GM21786 (cell line): Measurements from ENCODE around the gene RO60.

ENCODE experiments used
- ATAC-seq: cut with Tn5 transposase; IDR thresholded peaks from one replicate; pipeline ENCODE4 v1.9.1; 2021; ENCODE audit not compliant: unreplicated experiment

RO60 gene

DNA sequence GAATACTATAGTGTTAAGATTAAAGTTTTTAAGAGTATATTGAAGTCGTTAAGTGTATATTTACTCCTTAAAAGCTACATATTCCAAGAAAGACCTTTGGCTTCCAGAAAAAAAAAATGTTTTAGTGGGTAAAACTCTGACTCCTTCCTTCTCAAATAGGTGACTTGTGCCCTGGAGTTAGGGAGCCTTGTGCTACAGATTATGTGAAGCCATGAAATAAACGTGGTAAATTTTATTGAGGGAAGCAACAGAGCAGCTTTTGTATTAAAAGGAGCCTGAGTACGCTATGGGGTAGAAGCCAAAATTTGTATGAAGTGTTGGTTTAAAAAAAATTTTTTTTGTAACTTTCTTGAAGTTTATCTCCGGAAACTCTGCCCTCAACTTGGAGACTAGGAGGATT lies 994 bp downstream of the RO60 start:
- ATAC-seq: no peak

DNA sequence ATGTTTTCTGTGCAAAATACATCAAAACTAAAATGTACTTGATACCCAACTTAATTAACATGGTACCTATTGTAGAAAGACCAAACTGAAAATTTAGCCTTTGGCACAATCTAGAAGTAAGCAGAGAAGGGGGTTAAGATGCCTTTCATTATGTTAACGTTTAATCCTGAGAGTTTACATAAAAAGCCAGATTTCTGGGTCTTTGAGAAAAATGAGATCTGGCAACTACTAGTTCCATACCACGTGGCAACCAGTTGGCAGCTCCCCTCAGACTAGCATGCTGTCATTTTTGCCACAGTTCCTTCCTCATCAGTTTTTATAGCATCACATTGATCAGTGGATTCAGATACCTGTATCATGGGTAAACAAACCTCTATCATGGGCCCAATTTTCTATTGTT lies 1.5 kb downstream of the RO60 start:
- ATAC-seq: no peak

DNA sequence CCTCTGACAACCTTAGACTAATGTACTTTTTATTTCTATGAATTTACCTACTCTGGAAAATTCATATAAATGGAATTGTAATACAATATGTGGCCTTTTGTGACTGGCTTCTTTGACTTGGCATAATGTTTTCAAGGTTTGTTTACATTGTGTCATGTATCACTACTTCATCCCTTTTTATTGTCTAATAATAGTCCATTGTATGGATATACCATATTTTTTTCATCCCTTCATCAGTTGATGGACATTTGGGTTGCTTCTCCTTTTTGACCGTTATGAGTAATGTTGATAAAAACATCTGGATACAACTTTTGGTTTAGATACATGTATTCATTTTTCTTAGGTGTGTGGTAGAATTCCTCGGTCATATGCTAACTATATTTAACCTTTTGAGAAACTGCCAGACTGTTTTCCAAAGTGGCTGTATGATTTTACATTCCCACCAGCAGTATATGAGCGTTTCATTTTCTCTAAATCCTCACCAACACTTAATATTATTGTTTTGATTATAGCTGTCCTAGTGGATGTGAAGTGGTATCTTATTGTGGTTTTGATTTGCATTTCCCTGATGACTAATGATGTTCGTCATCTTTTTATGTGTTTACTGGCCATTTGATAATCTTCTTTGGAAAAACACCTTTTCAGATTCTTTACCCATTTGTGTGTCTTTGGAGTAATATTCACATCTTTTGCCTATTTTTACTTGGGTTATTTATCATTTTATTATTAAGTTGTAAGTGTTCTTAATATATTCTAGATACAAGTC lies 3.5 kb downstream of the RO60 start:
- ATAC-seq: no peak

DNA sequence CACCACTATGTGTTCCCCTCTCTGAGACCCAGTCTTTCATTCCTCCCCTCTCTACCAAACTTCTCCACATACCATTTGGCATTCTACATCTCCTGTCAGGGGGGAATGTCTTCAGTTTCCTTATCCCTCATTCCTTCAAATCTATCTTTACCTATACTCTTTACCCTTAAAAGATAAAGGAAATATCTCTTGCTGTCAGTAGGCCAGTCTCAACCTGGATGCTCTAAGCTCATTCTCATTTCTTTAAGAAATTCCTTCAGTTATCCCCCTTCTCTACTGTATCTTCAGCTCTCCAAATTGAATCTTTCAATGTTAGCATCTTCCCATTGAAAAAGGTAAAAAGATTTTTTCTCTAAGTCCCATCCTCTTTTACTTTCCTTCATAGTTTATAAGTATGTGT lies 6.5 kb downstream of the RO60 start:
- no peak for ATAC-seq

DNA sequence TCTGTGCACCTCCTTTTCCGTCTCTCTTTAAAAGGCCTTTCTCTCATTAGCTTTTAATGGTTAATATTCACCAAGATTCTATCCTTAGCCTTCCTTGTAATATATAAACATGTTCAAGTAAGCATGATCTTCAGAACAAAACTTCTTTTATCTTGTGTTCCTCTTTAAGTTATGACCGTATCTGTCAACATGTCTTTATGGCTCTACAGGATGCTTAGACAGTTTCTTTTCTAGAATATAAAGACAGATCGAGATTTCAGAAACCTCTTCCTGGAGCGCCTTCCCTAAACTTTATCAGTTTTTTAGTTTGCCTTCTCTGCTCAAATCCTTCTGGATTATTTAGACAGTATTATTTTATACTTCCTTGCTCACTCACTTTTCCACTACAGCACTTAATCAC lies 7.2 kb downstream of the RO60 start:
- ATAC-seq: peak; percentile 23

DNA sequence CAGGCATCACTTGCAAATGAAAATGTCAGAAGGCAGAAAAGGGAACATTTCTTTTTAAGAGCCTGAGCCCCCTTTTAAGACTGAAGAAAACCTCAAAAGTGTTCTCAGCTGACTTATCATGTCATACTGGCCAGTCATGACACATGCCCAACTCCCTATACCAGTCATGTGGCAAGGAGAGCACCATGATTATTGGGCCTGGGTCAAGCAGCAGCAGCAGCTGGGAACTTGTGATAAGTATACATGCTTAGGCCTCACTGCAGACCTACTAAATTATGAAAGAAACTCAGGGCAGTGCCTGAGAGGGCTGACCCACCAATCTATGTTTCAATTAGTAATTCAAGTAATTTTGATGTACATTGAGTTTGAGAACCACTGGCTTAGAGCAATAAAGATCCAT lies 8.6 kb downstream of the RO60 start:
- no peak for ATAC-seq

DNA sequence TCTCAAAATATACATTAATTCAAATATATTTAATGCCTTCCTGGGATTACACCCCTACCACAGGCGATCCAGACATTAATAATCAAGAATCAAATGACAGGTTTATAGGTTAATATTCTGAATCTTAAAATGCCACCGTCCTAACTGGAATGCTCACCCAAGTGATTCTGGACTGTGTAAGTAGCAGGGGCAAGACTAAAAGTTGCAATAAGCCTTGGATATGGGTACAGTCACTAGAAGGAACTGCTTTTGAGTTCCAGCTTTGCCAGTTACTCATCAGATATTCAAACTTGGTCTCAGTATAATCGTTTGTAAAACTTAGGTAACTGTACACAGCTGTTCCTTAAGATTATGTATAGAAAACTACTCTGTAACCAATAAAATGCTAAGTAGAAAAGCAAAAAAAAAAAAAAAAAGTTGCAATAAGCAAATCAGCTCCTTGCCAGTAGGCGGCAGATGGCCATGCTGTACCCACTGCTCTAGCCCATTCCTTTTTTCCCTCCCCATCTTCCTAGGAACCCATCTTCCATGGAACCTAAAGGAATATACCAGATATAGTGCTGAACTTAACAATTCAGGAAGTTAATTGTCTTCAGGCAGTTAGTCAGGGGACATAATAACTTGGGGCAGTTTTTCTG lies 10.5 kb downstream of the RO60 start:
- no peak for ATAC-seq

DNA sequence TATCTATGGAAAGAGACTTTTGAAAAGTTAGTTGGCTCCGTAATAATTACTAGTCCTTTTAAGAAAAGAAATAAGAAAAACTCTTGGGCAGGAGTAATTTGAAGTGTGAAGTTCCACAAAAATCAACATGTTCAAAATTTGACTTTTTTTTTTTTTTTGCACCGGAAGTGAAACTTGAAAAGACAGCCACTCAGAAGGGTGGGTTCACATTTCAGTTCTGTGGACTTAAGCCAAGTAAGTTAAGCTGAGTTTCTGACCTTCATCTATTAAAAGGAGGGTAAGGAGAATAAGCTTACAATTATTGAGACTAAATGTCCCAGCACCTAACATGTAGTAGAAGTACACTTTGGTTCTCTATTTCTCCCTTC lies 11.0 kb downstream of the RO60 start:
- ATAC-seq: peak; percentile 31

DNA sequence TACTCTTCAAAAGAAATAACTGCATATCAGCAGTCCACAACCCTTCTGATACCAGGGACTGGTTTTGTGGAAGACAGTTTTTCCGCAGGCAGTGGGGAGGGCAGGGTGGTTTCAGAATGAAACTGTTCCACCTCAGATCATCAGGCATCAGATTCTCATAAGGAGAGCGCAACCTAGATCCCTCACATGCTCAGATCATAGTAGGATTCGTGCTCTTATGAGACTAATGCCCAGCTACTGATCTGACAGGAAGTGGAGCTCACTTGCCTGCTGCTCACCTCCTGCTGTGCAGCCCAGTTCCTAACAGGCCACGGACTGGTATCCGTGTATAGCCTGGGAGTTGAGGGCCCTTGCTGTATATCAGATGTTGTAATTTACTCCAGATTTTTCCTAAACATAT lies 11.5 kb downstream of the RO60 start:
- ATAC-seq: peak; percentile 49

DNA sequence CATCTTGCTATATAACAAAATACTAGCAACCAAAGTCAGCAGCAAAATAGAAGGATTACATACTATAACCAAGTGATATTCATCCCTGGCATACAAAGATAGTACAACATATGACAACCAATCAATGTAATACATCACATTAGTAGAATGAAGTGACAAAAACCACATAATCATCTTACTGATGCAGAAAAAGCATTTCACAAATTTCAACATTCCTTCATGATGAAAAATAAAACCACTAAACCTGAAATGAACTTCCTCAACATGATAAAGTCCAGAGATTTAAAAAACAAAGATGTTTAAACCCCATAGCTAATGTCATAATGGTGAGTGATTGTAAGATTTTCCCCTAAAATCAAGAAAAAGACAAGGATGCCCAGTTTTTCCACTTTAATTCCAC lies 18.6 kb downstream of the RO60 start:
- ATAC-seq: no peak

DNA sequence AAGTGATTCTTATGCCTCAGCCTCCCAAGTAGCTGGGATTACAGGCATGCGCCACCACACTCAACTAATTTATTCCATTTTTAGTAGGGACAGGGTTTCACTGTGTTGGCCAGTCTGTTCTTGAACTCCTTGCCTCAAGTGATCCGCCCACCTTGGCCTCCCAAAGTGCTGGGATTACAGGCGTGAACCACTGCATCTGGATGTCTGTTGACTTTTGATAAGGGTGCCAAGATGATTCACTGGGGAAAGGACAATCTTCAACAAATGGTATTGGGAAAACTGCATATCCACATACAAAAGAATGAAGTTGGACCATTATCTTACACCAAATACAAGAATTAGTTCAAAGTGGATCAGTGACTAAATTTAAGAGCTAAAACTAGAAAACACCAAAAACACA lies 19.8 kb downstream of the RO60 start:
- no peak for ATAC-seq

DNA sequence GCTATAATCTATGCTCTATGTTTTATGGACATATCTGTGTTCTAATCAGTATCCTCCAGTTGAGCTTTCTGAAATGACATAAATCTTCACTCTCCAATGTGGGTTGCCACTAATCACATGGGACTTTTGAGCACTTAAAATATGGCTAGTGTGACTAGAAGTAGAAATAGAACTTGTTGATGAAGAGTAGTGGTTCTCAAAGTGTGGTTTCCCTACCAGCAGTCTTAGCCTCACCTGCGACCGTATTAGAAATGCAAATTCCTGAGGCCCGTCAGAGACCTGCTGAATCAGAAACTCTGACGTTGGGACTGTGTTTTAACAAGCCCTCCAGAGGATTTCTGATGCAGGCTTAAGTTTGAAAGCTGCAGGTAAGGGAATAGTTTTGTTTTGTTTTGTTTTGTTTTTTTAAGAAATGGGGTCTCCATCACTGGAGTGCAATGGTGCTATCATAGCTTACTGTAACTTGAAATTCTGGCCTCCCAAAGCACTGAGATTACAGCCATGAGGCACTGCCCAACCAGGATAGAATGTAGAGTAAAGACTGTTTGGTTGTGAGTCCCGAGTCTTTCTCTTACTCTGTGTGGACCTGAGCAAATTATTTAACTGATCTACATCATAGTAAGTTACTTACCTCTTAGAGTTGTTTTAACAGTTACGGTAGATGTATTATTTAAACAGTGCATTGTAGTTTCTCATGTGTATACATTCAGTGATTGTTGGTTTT lies 24.1 kb downstream of the RO60 start:
- ATAC-seq: peak; percentile 93

DNA sequence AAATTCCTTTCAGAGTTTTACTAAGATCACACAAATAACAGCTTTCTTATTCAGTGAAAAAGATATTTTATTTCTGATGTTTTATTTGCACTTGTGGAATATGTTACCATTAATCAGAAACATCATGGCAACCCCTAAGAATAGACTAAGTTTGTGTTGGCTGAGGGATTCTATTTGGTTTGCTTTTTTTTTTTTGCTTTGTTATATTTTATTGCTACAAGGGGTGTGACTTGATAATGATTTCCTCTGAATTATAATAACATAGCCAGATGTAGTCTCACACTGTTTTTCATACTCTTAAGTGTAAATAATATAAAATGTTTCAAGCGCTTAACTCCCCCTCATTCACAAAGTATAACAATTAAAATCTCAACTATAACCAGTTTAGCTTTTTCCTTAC lies 25.9 kb downstream of the RO60 start:
- no peak for ATAC-seq

DNA sequence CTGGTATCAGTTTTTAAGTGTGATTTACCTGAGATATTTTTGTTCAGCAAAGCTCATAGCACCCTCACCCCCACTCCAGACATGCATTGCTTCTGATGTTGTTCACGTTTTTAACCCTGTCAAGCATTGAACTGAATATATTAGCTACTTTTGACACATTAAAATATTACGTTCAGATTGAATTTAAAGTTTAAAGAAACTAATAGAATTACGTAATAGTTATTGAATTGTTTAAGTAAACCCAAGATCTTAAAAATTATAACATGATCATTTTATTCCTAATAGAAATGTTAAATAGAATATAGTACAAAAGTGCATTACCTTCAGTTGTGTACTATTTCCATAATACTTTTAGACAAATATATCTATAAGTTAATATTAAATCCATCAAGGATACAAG lies 26.9 kb downstream of the RO60 start:
- no peak for ATAC-seq

DNA sequence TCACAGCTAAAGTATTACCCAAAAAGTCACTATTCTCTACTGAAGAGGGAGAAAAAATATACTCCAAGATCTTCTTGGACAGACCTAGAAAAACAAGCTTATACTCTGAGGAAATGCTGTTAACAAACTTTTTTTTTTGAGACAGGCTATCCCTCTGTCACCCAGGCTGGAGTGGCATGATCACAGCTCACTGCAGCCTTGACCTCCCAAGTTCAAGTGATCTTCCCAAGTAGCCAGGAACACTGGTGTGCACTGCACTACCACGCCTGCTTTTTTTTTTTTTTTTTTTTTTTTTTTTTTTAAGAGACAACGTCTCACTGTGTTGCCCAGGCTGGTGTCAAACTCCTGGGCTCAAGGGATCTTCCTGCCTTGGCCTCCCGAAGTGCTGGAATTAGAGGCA lies 28.5 kb downstream of the RO60 start:
- no peak for ATAC-seq

DNA sequence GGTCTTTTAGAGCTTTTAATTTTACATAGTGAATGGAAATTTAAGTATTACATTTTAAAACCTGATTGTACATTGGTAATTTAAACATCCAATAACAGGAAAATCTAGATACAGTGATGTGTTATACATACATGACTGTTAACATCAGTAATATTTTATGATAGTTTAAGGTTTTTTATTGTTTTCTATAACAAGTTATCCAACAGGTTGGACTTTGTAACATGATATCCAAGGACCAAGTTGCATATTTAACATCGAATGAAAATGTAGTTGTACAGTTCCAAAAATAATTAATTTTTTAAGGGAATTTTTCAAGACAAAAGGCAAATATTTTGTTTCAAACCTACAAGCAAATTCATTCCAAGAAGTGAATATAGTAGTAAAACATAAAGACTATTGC lies 31.5 kb downstream of the RO60 start:
- ATAC-seq: no peak

DNA sequence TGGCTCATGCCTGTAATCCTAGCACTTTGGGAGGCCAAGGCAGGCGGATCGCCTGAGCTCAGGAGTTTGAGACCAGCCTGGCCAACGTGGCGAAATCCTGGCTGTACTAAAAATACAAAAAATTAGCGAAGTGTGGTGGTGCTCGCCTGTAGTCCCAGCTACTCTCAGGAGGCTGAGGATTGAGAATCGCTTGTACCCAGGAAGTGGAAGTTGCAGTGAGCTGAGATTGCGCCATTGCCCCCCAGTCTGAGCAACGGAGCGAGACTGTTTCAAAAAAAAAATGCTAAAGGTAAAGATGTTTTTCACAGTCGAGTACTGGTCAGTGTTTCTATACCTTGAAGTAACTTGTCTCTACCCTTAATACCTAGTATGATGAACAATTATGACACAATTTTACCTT lies 34.7 kb downstream of the RO60 start:
- no peak for ATAC-seq

DNA sequence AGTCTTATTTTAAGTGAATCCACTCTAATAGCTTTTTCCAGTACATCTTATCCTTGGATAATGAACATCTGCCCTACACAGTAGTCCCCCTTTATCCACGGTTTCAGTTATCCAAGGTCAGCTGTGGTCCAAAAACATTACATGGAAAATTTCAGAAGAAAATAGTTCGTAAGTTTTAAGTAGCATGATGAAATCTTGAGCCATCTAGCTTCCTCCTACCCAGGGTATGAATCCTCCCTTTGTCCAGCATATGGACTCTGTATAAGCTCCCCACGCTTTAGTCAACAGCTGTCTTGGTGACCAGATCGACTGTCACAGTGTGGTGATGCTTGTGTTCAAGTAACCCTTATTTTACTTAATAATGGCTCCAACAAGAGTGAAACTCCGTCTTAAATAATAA lies 43.2 kb downstream of the RO60 start:
- no peak for ATAC-seq

DNA sequence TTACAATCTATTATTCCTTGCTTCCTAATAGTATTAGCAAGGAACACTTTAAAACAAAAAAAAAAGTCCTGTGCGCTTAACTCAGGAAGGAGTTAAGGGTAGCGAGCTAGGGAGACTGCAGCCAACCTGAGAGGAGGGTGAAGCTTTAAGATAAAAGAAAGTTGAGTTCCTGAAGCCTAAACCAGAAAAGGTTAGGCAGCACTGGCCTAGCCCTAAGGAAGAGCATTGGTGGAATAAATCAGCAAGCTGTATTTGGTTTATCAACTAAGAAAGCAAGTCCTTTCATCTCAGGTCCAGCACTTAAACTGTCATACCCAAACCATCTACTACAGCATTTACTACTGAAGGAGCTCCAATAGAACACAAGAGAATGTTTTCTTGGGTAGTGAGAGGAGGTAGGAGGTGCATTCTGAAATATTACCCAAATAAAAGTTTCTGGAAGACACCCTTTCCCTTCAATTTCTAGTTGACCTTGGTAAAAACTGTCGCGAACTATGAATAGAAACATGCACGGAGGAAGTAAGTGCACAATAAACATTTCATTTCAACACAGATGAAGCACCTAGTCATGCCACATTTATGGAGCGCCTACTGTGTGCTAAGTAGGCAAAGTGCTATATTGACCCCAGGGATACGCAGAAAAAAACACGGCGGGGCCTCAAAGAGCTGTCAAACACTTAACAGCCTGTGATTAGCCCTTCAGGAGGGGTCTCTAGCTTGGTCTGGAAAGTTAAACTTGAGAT lies 44.5 kb downstream of the RO60 start:
- ATAC-seq: no peak

DNA sequence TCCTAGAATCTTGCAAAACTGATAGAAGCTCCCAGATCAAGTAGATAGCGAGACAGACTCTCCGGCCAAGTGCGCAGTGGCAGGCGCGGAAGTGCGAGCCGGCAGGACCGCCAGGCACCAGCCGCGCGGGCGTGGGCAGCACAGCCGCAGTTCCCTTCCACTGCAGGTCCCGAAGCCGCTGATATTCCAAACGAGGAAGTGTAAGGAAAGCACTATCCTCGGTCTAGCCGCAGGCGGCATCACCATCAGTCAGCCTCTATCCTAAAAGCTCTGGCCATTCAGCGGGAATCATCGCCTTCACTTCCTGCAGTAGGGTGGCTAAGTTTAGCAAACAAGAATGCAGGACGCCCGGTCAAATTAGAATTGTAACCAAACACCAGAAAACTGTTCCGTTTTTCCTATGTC lies 45.1 kb downstream of the RO60 start:
- ATAC-seq: peak; percentile 33

DNA sequence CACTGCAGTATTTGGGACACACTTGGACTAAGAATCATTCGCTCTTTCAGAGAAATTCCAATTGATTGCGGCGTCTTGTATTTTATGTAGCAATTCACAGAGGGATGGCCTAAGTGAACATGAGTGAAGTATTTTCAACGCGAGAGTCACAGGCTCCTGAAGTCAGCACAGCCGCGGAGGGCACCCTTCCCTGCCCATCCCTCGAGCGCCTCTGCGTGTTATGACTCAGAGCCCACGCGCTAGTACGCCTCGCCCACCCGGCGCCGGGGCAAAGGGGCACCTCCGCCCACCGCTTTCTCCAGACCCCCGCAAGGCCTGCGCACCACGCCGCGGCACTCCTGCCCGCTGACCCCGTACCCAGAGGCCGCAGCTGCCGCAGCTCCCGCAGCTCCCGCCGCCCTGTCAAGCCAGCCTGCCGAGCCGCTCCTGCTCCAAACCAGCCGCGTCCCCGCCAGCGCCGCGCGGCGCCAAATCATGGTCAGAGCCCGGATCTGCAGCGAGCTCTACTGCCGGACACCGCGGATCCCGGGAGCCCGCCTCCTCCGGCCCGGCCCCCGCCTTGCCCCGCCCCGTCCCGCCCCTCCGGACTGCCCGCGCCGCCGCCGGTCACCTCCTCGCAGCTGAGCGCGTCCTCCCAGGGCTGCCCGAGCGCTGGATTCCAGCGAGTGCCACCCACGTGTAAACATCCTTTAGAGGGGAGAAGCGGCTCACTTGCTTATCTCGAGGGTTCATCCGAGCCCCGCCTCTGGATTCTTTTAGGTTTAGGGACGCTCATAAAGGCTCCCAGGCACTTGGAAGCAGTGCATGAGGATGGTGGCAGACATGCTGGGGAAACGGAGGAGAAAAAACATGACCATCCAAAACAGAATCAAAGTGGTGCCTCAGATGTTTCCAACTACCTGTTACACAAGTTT lies 45.8 kb downstream of the RO60 start, which contains the start of gene GLRX2:
GLRX2 (minus strand) TSS at position 508 of the 914 bp plus-strand sequence; CDS start at position 476, 32 bp downstream.
- peak; percentile 91 for ATAC-seq
